ENCODE results near the gene PELI3.

Gene PELI3

DNA sequence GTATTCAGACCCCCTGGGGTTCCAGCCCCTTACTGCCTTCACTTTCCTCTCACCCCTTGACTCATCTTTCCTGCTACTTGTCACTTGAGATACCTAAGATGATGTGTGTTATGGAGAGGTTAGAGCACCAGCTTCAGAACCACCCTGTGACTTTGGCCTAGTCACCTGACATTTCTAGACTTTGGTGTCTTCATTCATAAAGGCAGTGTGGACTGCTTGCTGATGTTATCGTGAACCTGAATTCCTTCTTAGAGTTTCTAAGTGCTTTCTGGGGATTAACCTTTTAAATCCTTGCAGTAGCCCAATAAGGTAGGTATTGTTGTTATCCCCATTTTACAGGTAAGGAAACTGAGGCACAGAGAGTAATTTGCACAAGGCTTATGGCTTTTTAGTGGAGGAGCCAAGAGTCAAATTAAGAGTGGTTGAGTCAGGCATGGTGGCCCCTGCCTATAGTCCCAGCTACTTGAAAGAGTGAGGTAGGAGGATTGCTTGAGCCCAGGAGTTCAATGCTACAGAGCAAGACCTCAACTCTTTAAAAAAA is 38.6 kb downstream of the PELI3 start:
- DNase-seq (ENCODE audit: low read depth, low spot score): no peak

DNA sequence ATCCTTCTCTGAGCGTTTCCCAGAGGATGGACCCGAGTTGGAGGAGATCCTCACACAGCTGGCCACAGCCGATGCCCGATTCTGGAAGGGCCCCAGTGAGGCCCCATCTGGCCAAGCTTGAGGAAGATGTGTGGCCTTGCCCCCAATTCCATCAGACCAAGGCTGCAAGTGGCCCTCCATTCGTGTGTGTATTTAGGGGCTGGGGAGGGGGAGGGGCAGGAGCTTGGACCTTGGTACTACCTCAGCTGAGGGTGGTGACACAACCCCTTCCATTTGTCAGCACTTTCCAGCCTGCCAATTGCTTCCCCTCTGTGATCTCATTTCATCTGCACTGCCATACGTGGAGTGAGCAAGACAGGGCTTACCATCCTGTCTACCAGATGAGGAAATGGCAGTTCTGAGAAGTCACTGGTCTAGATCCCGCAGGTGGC is 42.4 kb downstream of the PELI3 start:
- no peak for DNase-seq (ENCODE audit: low read depth, low spot score)

DNA sequence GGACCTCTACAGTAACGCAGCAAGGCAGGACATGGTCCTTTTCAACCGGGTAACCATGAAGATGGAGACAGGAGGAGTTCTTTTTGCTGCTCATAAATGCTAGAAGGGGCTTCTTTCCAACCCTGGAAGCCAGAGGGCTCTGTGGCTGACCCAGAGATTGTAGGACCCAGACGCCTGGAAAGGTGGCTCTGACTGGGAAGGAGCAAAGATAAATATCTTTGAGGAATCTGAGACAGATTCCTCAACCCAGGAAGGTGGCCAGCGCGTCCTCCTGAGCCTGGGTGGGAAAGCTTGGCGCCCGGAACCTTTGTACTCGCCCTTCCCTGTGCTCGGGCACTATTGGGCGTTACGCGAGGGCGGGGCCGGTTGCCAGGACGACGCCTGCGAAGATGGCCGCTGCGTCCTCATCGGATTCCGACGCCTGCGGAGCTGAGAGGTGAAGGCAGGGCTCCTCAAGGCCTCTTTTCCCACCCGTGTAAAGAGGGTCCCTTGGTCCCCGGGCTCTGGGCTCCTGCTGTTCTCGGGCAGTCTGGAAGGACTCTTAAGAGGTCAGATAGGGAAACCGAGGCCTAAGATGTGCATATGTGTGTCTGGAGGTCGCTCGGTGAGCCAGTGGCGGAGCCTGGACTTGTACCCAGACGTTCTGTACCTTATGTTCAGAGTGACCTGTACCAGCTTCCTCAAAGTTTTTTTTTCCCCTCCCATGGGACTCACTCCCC is 43.7 kb downstream of the PELI3 start, which contains the start of gene BBS1:
Gene BBS1 (plus strand): TSS at position 365 of the 719 bp plus-strand sequence. CDS start 25 bp downstream, at position 390.
- peak; percentile 66 for DNase-seq (ENCODE audit: low read depth, low spot score)

DNA sequence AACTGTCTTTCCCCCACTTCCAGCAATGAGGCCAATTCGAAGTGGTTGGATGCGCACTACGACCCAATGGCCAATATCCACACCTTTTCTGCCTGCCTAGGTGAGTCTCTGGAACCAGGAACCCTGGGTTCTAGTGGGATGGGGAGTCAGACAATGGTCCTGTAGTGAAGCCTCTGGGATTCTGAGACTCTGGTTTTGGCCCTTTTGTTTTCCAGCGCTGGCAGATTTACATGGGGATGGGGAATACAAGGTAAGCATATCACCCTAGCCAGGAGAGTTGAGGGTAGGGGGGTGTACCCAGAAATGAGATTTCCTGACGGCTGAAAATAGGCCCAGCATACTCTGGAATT is 44.3 kb downstream of the PELI3 start:
- DNase-seq (ENCODE audit: low read depth, low spot score): no peak

DNA sequence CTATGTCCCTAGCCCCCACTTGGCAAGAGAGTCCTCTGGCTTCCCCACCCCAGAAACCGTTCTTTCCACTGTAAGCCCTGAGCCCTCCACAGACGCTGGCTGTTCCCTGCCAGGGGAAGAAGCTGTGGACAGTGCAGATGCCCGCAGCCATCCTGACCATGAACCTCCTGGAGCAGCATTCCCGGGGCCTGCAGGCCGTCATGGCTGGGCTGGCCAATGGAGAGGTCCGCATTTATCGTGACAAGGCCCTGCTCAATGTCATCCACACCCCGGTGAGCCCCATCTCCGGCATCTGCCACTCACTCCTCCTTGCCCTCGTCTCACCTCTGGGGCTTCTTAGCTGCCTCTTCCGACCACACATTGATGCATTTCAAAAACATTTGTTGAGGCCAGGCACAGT is 56.9 kb downstream of the PELI3 start:
- no peak for DNase-seq (ENCODE audit: low read depth, low spot score)

DNA sequence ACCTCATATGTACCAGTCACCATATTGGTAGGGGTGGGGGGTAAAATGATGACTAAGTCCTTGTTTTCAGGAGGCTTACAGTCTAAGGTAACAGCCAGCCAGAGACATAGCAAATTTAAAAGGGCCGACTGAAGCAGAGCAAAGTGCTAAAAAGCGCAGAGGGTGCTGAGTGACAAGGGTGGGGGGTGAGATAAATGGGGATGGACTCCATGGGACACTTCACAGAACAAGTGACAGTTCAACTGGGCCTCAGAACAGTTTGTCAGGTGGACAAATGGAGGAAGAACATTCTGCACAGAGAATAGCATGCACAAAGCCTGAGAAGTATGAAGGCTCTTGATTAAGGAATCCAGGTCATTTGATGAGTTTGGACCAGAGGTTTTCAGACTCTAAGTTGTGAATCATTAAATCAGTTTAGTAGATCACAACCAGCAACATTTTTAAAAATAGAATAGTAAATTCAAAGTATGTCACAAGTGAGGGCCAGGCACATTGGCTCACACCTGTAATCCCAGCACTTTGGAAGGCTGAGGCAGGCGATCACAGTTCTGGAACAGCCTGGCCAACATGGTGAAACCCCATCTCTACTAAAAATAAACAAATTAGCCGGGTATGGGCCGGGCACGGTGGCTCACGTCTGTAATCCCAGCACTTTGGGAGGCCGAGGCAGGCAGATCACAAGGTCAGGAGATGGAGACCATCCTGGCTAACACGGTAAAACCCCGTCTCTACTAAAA is 57.8 kb downstream of the PELI3 start:
- no peak for DNase-seq (ENCODE audit: low read depth, low spot score)

All from activated CD4-positive, CD25-positive, alpha-beta regulatory T cell treated with anti-CD3 and anti-CD28 coated beads, Interleukin-2, amount 50 U/mL, for 16 hours (primary cell).